ENCODE measurements around the gene SLC6A9.

SLC6A9 gene

DNA sequence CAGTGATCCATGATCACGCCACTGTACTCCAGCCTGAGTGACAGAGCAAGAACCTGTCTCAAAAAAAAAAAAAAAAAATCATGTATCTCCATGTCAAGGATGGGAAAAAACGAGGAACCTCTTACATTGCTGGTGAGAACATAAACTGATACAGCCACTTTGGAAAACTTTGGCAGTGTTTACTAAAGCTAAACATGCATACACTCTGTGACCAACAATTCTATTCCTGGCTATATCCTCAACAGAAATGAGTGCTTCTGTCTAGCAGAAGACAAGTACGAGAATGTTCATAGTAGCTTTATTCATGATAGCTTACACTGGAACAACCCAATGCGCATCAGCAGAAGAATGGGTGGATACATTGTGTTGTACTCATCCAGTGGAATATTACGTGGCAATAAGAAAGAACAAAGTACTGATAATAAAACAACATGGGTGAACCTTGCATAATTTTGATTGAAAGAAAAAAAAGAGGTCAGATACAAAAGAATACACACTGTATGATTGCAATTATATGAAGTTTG lies 31.5 kb upstream of the SLC6A9 start:
- in situ Hi-C loops (cut with HindIII; ENCODE audit: low sequenced_read_pairs), result no loop called here
- TF ChIP-seq, protein P1, sequence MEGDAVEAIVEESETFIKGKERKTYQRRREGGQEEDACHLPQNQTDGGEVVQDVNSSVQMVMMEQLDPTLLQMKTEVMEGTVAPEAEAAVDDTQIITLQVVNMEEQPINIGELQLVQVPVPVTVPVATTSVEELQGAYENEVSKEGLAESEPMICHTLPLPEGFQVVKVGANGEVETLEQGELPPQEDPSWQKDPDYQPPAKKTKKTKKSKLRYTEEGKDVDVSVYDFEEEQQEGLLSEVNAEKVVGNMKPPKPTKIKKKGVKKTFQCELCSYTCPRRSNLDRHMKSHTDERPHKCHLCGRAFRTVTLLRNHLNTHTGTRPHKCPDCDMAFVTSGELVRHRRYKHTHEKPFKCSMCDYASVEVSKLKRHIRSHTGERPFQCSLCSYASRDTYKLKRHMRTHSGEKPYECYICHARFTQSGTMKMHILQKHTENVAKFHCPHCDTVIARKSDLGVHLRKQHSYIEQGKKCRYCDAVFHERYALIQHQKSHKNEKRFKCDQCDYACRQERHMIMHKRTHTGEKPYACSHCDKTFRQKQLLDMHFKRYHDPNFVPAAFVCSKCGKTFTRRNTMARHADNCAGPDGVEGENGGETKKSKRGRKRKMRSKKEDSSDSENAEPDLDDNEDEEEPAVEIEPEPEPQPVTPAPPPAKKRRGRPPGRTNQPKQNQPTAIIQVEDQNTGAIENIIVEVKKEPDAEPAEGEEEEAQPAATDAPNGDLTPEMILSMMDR (IDR thresholded peaks at IDR 0.05; ENCODE audit: low read depth, low read length), result no peak
- no peak overlapping the region for H3K4me3 ChIP-seq (ENCODE audit: low read depth, low read length)
- no peak for DNase-seq (ENCODE audit: low read depth, low spot score)

DNA sequence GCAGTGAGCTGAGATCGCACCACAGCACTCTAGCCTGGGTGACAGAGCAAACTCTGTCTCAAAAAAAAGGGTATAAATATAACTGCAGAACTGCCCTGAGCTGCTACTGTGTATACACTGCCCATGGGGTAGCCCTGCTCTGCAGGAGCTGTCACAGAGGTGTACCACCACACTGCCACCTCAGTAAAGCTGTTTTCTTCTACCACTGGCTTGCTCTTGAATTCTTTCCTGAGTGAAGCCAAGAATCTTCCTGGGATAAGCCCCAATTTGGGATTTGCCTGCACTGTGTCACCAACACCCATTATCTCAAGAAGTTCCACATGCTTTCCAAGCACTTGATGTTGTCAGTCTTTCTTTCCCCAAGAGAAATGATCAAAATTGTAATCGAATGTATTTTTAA lies 30.6 kb upstream of the SLC6A9 start:
- in situ Hi-C loops (cut with HindIII; ENCODE audit: low sequenced_read_pairs), result no loop called here
- TF ChIP-seq, protein P1 (IDR thresholded peaks at IDR 0.05; ENCODE audit: low read depth, low read length), result no peak
- no peak for DNase-seq (ENCODE audit: low read depth, low spot score)
- H3K4me3 ChIP-seq (ENCODE audit: low read depth, low read length), result no peak overlapping the region

GRCh38 chr1:44060830-44061267 lies 29.6 kb upstream of the SLC6A9 start:
- TF ChIP-seq, protein P1 (IDR thresholded peaks at IDR 0.05; ENCODE audit: low read depth, low read length), result no peak
- in situ Hi-C loops (cut with HindIII; ENCODE audit: low sequenced_read_pairs), result no loop called here

DNA sequence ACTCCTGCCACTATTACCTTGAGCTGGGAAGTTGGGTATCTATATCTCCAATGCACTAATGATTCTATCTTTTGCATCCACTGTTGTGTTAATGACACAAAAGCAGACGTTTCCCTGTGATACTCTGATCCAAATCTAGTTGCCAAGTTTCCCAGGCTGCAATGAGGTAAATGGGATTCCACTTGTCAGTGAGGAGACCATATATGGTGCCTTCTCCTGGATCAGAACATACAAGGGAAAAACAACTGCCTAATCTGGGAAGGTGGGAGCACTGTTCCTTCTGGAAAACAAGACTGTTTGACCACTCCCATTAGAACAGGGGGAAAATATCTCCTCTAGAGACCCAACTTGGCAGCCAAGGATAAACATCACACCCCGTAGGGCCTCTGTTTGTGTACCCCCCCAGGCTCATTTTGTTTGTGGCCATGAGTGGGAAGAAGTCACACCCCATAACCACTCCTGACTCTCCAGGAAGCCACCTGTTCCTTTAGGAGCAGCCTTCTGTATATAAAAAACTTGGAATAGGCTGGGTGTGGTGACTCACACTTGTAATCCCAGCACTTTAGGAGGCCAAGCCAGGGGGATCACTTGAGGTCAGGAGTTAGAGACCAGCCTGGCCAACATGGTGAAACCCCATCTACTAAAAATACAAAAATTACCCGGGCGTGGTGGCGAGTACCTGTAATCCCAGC lies 28.5 kb upstream of the SLC6A9 start:
- TF ChIP-seq, protein P1 (IDR thresholded peaks at IDR 0.05; ENCODE audit: low read depth, low read length), result no peak
- in situ Hi-C loops (cut with HindIII; ENCODE audit: low sequenced_read_pairs), result no loop called here
- DNase-seq (ENCODE audit: low read depth, low spot score), result peak; percentile 12
- H3K4me3 ChIP-seq (ENCODE audit: low read depth, low read length), result no peak overlapping the region

More at GRCh38 chr1:44060830-44061267, 29.6 kb upstream of the SLC6A9 start:
- no peak overlapping the region for H3K4me3 ChIP-seq (ENCODE audit: low read depth, low read length)
- DNase-seq (ENCODE audit: low read depth, low spot score), result no peak

DNA sequence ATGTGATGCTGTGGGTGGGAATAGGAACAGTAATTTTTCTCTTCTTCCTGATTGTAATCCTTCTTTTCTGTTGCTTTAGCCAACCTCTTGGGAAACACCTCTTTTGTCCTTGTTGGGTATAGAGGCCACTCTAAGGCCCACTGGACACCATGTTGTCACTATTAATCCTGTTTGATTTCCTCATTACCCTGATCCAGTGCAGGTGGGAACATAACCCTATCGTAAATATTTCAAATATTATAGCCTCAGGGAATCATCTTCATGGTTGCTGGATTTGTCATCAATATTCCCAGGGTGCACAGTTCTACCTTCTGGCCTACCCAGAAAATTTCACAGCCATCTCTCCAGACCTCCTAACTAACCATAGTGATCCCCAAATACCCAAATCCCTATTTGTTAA lies 27.9 kb upstream of the SLC6A9 start:
- TF ChIP-seq, protein P1 (IDR thresholded peaks at IDR 0.05; ENCODE audit: low read depth, low read length), result no peak
- H3K4me3 ChIP-seq (ENCODE audit: low read depth, low read length), result no peak overlapping the region
- DNase-seq (ENCODE audit: low read depth, low spot score), result no peak
- in situ Hi-C loops (cut with HindIII; ENCODE audit: low sequenced_read_pairs), result no loop called here

- in situ Hi-C loops (cut with HindIII; ENCODE audit: low sequenced_read_pairs), result no loop called here
- TF ChIP-seq, protein P1 (IDR thresholded peaks at IDR 0.05; ENCODE audit: low read depth, low read length), result no peak
- no peak for DNase-seq (ENCODE audit: low read depth, low spot score)
- H3K4me3 ChIP-seq (ENCODE audit: low read depth, low read length), result no peak overlapping the region
These were observed 26.0 kb upstream of the SLC6A9 start for GRCh38 chr1:44057293-44057692.

Data from astrocyte of the spinal cord (primary cell).